K562 (cell line): Measurements from ENCODE around the gene KLHDC10. TPM values are rescaled to one million over a fixed set of nuclear protein-coding genes. Genes with fewer than 3 reads are reported as not detected.

Experiments
- ARID2 ChIP-seq: fragments of 450-650 bp; IDR thresholded peaks from 2 replicates; pipeline ENCODE4 v1.6.1; 2017; ENCODE audit warnings: antibody characterized with exemption, mild to moderate bottlenecking
- E2F6 ChIP-seq, 2 experiments: IDR thresholded peaks; 2 replicates each; pipeline ENCODE4 v1.6.1; 2011; ENCODE audit warnings: borderline replicate concordance in 1 of 2, control low read depth in 1 of 2, low read depth in 1 of 2, low read length in 1 of 2, mild to moderate bottlenecking in 1 of 2, mixed read lengths in 1 of 2, moderate library complexity in 1 of 2; ENCODE audit not compliant: insufficient read depth in 1 of 2, insufficient read length in 1 of 2, poor library complexity in 1 of 2, severe bottlenecking in 1 of 2; ENCODE audit errors: extremely low read depth in 1 of 2
- ERF ChIP-seq: fragments of 450-650 bp; formaldehyde crosslinking; IDR thresholded peaks from 2 replicates; pipeline ENCODE4 v1.4.0; 2020; ENCODE audit warnings: mild to moderate bottlenecking, mixed read lengths
- ETS1 ChIP-seq: conservative IDR thresholded peaks from 2 replicates; pipeline ENCODE4 v1.6.1; 2011; ENCODE audit warnings: low read depth, mild to moderate bottlenecking, low read length; ENCODE audit not compliant: control insufficient read depth
- EWSR1 ChIP-seq: fragments of 450-650 bp; IDR thresholded peaks from 2 replicates; pipeline ENCODE4 v1.6.1; 2018; ENCODE audit warnings: borderline replicate concordance, mild to moderate bottlenecking, low read depth, moderate library complexity; ENCODE audit not compliant: partially characterized antibody
- FOXM1 ChIP-seq, 2 experiments: fragments of 450-650 bp in 1 of 2; sonication (generic) in 1 of 2; formaldehyde crosslinking in 1 of 2; IDR thresholded peaks; 2 replicates each; pipeline versions ENCODE4 v1.6.1 to v1.9.0; 2017 to 2022; ENCODE audit warnings: low read depth in 2 of 2, mild to moderate bottlenecking in 2 of 2, missing genetic modification reagents in 1 of 2, moderate library complexity in 1 of 2
- HDAC1 ChIP-seq, 2 experiments: fragments of 450-650 bp; IDR thresholded peaks; 2 replicates each; pipeline ENCODE4 v1.6.1; 2016 to 2017; ENCODE audit warnings: inconsistent platforms in 1 of 2, mild to moderate bottlenecking in 1 of 2, moderate library complexity in 1 of 2
- HDGF ChIP-seq: fragments of 450-650 bp; IDR thresholded peaks from 2 replicates; pipeline ENCODE4 v1.6.1; 2016
- HNRNPH1 ChIP-seq: fragments of 200-400 bp; formaldehyde crosslinking; optimal IDR thresholded peaks from 2 replicates; pipeline ENCODE3; 2017; ENCODE audit warnings: low read depth, mild to moderate bottlenecking, low read length, moderate library complexity
- HNRNPLL ChIP-seq: fragments of 200-400 bp; formaldehyde crosslinking; IDR thresholded peaks from 2 replicates; pipeline ENCODE4 v1.6.1; 2017; ENCODE audit warnings: low read length, low read depth, mild to moderate bottlenecking; ENCODE audit not compliant: poor library complexity, severe bottlenecking
- MAFF ChIP-seq: IDR thresholded peaks from 2 replicates; pipeline ENCODE4 v1.6.1; 2012; ENCODE audit warnings: low read length, improper control_type of control experiment
- NFE2L1 ChIP-seq: fragments of 450-650 bp; IDR thresholded peaks from 2 replicates; pipeline ENCODE4 v1.6.1; 2016; ENCODE audit warnings: missing genetic modification characterization, low read depth, mild to moderate bottlenecking, missing compliant biosample characterization, moderate library complexity, borderline replicate concordance
- PHB ChIP-seq: fragments of 250-450 bp; sonication (Bioruptor Pico); IDR thresholded peaks from 2 replicates; pipeline ENCODE4 v1.5.0; 2021
- PHF20 ChIP-seq: fragments of 450-650 bp; IDR thresholded peaks from 2 replicates; pipeline ENCODE4 v1.6.1; 2018; ENCODE audit not compliant: partially characterized antibody
- POLR2G ChIP-seq: fragments of 200-400 bp; formaldehyde crosslinking; IDR thresholded peaks from 2 replicates; pipeline ENCODE4 v1.6.1; 2017; ENCODE audit warnings: low read depth, mild to moderate bottlenecking, antibody characterized with exemption, low read length, moderate library complexity
- PYGO2 ChIP-seq: fragments of 450-650 bp; IDR thresholded peaks from 2 replicates; pipeline ENCODE4 v1.6.1; 2016; ENCODE audit warnings: mild to moderate bottlenecking, missing genetic modification characterization, moderate library complexity, missing compliant biosample characterization
- RFX1 ChIP-seq: fragments of 450-650 bp; IDR thresholded peaks from 2 replicates; pipeline ENCODE4 v1.6.1; 2016; ENCODE audit warnings: mild to moderate bottlenecking, moderate library complexity
- SAFB2 ChIP-seq: fragments of 200-400 bp; formaldehyde crosslinking; IDR thresholded peaks from 2 replicates; pipeline ENCODE4 v1.6.1; 2018; ENCODE audit warnings: borderline replicate concordance, low read length, low read depth, moderate library complexity; ENCODE audit not compliant: severe bottlenecking
- SMARCC2 ChIP-seq: fragments of 450-650 bp; IDR thresholded peaks from 2 replicates; pipeline ENCODE4 v1.6.1; 2017; ENCODE audit warnings: antibody characterized with exemption, moderate library complexity, mild to moderate bottlenecking, low read depth
- SOX6 ChIP-seq: fragments of 450-650 bp; IDR thresholded peaks from 2 replicates; pipeline ENCODE4 v1.6.1; 2014; ENCODE audit warnings: mild to moderate bottlenecking
- ZBTB7A ChIP-seq: IDR thresholded peaks from 2 replicates; pipeline ENCODE4 v1.6.1; 2011; ENCODE audit warnings: low read depth, mild to moderate bottlenecking, low read length, moderate library complexity, borderline replicate concordance; ENCODE audit not compliant: control insufficient read depth
- ZNF146 ChIP-seq: IDR thresholded peaks from one replicate; pipeline ENCODE4 v1.6.1; 2018; ENCODE audit warnings: missing compliant biosample characterization; ENCODE audit not compliant: unreplicated experiment
- ZNF740 ChIP-seq, 3 experiments: fragments of 200-800 bp in 1 of 3; sonication (Bioruptor generic) in 1 of 3; sonication (generic) in 1 of 3; formaldehyde crosslinking in 1 of 3; IDR thresholded peaks; 2 replicates each; pipeline versions ENCODE4 v1.6.1 to v1.8.0; 2016 to 2022; ENCODE audit warnings: mild to moderate bottlenecking in 2 of 3, missing compliant biosample characterization in 2 of 3, missing genetic modification characterization in 2 of 3, missing genetic modification reagents in 1 of 3
- ZNF778 ChIP-seq: fragments of 450-650 bp; formaldehyde crosslinking; IDR thresholded peaks from 2 replicates; pipeline ENCODE4 v1.4.0; 2020; ENCODE audit warnings: mild to moderate bottlenecking, moderate library complexity
- polyA plus RNA-seq, 8 experiments: library from polyadenylated mRNA; depleted of rRNA in 4 of 8; stranded (reverse) in 5 of 8; unstranded in 3 of 8; fragments of >200 nt; fragmentation: Nextera tagmentation in 2 of 8; fragmentation: Illumina TruSeq in 1 of 8; extraction: Ambion mirVana in 2 of 8; extraction: Trizol in 1 of 8; gene quantifications; 2 replicates each; pipeline versions ENCODE4 v1.2.1 to v1.2.3, GENCODE V29; 2011 to 2014; ENCODE audit warnings: inconsistent platforms in 1 of 8, missing spikeins in 1 of 8
- total RNA-seq, 7 experiments: library from RNA; depleted of rRNA in 6 of 7; stranded (reverse); fragments of >200 nt in 6 of 7; fragmentation: Illumina TruSeq in 2 of 7; extraction: Trizol in 2 of 7; gene quantifications; 2 replicates each; pipeline versions ENCODE4 v1.2.1 to v1.2.3, GENCODE V29; 2011 to 2021; ENCODE audit warnings: low replicate concordance in 1 of 7

KLHDC10 gene
- total and polyA plus RNA-seq, 9 of the 15 experiments (the other 6 are each of a cell fraction or from before 2014, with no cell fraction given), result 9.8 to 80.5 (median 31.4) TPM

DNA sequence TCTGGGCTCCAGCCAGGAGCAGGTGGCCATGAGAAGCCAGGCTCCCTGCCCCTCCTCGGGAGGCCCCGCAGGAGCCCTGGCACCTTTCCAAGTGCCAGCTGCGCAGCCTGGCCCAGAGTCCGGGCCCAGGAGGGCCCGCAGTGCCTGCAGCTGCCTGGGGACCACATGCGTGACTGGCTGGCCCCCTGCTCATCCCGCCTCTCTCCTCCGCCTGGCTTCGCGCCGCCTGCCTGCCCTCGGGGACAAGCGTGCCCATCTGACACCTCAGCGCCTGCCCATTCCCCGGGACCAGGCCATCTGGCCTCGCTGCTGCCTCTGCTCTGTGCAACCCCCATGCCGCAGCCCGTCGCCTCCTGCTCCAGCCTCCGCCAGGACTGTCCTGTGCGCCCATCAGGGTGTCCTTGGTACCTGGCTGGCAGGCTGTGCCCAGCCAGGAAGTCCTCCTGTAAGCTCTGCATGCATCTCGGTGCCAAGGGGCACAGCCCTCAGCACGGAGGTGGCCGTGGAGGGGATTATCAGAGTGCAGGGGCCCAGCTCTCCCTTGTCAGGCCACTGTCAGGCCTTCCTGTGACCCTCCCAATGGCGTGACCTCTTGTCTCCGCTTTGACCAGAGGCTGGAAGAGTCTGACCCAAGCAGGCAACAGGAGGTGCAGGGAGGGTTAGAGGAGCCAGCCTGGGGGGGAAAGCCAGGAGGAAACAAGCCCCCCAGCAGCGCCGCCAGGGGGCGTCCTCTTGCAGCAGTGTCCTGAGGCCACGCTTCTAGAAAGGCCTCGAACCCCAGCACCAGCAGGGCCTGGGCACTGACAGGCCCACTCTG lies 84.4 kb downstream of the KLHDC10 start (continued):
- TF ChIP-seq E2F6 (IDR thresholded peaks at IDR 0.05; ENCODE audit: borderline replicate concordance in 1 of 2, extremely low read depth in 1 of 2, insufficient read depth in 1 of 2, insufficient read length in 1 of 2, low read depth in 1 of 2, low read length in 1 of 2, poor library complexity in 1 of 2, severe bottlenecking in 1 of 2) (peak in 1 of 2 experiments; percentile 31), ZNF146 (CRISPR knock-in tag) (no peak), POLR2G (peak; percentile 76), HNRNPH1 (no peak), ZNF740 (CRISPR knock-in tag; IDR thresholded peaks at IDR 0.05) (peak; percentile 95), ZNF740 (tag; IDR thresholded peaks at IDR 0.05) (peak in 1 of 2 experiments; percentile 36; a peak in 1 of 4 replicates), HNRNPLL (no peak), SOX6 (no peak), SMARCC2 (no peak), FOXM1 (IDR thresholded peaks at IDR 0.05; ENCODE audit: low read depth) (no peak), FOXM1 (CRISPR knock-in tag; IDR thresholded peaks at IDR 0.05; ENCODE audit: low read depth) (no peak; the same call in 1 of the 2 replicates), ETS1 (no peak), HDGF (no peak), ARID2 (no peak), NFE2L1 (tag) (no peak), EWSR1 (no peak), RFX1 (no peak), MAFF (no peak), PYGO2 (tag) (no peak), ERF (CRISPR knock-in tag) (no peak), ZNF778 (no peak), PHB (CRISPR knock-in tag) (no peak), HDAC1 (IDR thresholded peaks at IDR 0.05) (no peak), SAFB2 (no peak), ZBTB7A (peak; percentile 67; the same call in 1 of the 2 replicates), PHF20 (no peak)
